Endometrial microvascular endothelial cells (primary cell): ENCODE data around the gene CDC42EP1. TPM values are rescaled to one million over a fixed set of nuclear protein-coding genes. Genes with fewer than 3 reads are reported as not detected.

Experiments
- in situ Hi-C: cut with HindIII; loops from 2 replicates; pipeline ENCODE4 v1.10.0; 2017; ENCODE audit warnings: low sequenced_read_pairs, low pct_unique_long_range_greater_than_20kb; ENCODE audit errors: inconsistent ontology term
- total RNA-seq: library from RNA; depleted of rRNA; stranded (reverse); fragments of >200 nt; gene quantifications from one replicate; pipeline ENCODE4 v1.2.3, GENCODE V29; 2015; ENCODE audit errors: inconsistent ontology term

CDC42EP1 gene
- total RNA-seq, 1 donor from 2014 or later: 72.2 TPM

DNA sequence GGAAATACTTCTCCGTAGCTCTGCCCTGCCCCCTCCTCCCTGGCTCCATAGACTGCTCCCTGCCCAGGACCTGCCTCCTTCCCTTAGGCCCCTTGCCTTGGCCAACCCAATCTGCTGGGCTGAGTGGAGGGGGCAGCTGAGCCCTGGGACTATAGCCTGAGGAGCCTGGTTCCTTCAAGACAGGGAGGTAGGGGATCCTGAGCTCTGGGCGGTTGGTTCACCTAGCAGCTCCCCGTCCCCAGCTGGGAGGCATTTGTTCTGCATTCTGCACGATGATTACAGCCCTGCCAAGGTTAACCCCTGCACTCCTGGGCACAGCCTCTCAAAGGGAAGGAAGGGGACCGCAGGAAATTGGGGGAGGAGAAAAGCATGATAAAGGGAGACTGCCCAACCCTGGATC is 3.6 kb upstream of the CDC42EP1 start:
- in situ Hi-C loops: no loop called here

DNA sequence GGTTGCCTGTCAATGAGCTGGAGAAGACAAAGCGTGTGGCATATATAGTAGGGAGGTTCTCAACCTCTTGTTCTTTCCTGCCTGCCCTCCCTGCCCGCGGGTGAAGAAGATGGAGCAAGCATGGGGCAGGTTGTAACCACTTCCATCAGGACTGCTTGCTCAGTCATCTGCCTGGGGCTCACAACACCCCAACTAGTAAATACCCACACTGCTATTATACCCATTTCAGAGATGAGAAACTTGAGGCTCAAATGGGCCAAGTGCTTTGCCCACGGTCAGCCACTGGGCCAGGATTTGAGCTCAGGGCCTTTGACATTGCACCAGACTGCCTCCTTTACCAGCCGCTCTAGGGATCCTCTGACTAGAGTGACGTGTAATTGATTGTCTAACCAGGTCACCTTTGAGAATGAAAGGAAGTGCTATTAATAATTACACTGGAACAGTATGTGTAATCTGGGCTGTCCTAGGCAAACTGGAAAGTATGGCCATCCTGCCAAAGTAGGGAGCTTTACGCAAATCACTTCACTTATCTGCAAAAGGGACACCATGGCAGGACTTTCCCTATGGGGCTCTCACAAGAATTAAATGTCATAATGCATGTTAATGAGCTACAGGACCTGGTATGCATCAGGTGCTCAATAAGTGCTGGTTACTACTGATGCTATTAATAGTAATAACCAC is 2.8 kb upstream of the CDC42EP1 start:
- in situ Hi-C loops: no loop called here

GRCh38 chr22:37558815-37559214 is 1.5 kb upstream of the CDC42EP1 start:
- in situ Hi-C loops: no loop called here

- in situ Hi-C loops: no loop called here
Observed at GRCh38 chr22:37559521-37559900, 769 bp upstream of the CDC42EP1 start.

GRCh38 chr22:37560608-37561211 is 430 bp downstream of the CDC42EP1 start:
- in situ Hi-C loops: no loop called here

DNA sequence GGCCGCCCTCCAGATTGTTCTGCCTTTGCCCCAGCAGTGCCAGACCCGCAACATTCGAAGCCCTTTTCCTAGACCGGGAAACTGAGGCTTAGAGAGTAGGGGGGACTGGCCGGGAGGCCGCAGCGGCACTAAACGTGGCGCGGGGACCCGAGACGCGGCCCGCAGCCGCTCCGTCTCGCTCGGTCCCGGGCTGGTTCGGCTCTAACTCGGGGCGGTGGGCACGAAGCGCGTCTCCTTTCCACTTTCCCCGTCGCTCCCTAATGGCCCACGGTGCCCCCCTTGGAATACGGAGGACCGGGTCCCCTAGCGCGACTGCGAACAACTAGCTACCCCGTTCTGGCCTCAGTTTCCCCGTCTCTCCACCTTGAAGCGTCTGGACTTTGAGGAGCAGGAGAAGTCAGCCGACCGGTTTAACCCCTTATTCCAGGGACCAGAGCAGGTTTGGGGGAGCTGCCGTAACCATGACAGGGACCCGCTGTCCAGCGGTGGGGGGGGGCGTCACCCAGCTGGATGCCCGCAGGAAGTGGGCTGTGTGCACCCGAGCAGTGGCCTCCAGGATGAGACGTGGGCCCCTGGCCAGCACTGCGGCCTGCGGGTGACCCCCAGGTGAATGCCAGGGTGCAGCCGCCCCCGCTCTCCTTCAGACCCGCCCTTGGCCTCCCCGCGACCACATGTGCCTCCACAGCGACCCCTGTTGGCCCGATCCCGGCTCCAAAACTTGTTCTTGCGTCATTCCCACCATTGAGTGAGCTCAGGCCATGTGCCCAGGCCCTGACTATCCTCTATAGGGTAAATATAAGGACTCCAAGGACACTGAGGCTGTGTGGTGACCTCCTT is 1.1 kb downstream of the CDC42EP1 start:
- in situ Hi-C loops: no loop called here

DNA sequence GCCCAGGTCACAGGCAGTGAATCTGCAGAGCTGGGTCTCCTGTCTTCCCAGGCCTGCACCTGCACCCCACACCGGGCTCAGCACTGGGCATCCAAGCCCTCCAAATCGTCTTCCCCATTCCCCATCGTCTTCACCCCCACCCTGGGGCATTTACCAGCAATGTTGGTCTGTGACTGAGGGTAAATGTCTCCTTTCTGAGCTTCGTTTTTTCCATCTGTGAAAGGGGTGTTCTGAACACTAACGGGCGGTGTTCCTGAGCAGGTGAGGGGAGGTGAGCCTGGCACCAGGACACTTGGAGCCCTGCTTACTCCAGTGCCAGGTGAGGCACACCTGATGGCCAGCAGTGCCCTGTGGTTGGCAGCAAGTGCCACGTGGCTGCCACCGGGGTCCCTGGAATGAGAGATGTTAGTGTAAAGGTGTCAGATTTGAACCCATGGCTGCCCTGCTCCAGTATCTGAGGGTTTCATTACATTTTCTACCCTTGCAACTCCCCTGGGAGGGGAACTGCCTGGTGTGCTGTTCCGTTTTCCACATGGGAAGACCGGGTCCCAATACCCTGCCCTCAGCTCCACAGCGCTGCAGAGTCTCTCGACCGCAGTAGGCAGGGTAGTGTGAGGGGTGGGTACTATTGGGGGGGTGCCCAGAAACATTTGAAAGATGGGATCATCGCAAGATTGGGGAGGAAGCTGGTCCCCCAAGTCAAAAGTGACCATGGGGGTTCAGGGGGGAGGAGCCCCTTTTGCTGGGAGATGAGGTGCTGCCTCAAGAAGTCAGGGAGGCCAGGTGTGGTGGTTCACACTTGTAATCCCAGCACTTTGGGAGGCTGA is 2.0 kb downstream of the CDC42EP1 start:
- in situ Hi-C loops: no loop called here

- in situ Hi-C loops: no loop called here
Observed at GRCh38 chr22:37563153-37564081, 3.1 kb downstream of the CDC42EP1 start.

DNA sequence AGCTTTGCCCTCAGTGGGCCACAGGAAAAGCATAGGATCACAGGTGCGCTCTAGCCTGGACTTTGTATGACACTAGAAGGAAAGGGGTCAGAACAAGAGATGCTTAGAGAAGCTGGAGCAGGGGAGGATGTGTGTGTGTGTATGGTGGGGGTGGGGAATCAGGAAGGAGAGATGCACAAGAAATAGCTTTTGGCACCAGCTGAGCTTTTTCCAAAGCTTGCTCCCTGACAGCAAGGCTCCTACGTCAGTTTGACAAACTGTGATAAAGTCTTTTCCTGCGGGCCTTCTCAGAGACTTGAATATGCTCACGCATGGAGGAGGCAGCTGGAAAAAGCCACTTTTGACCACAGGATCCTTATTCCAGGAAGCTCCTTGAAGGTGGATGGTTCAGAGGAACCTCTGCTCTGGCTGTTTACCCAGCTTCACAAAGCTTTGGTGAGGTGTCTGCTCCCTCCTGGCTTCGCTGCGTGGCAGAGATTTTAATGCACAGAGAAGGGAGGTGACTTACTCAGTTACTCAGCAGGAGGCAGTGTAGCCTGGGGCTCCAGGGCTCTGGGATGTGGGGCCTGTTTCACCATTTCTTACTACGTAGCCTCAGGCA is 3.9 kb downstream of the CDC42EP1 start:
- in situ Hi-C loops: no loop called here

DNA sequence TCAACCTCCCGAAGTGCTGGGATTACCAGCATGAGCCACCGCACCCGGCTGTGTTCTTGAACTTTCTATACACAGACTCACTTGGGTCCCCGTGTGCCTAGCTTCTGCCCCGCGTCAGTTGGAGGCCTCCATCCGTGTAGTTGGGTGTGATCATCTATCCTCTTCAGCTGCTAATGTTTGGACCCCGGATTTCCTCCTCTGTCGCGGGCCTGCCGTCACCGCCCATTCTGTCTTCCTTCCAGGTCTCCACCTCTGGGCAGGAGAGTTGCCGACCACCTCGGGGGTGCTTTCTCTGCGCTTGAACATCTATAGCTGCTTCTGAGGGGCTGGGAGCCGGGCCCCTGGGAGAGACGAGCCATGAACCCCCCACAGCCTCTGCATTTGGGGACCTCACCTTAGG is 5.5 kb downstream of the CDC42EP1 start:
- in situ Hi-C loops: no loop called here

- in situ Hi-C loops: no loop called here
Observed at GRCh38 chr22:37566329-37566837, 6.1 kb downstream of the CDC42EP1 start.

GRCh38 chr22:37566903-37567798 is 6.9 kb downstream of the CDC42EP1 start:
- in situ Hi-C loops: no loop called here

- in situ Hi-C loops: no loop called here
Observed at GRCh38 chr22:37568012-37568411, 7.7 kb downstream of the CDC42EP1 start.

- in situ Hi-C loops: no loop called here
Observed at GRCh38 chr22:37568448-37569008, 8.2 kb downstream of the CDC42EP1 start.

- in situ Hi-C loops: no loop called here
Observed at GRCh38 chr22:37569009-37569920, 9.0 kb downstream of the CDC42EP1 start.
